Mesodermal cell (in vitro differentiated cells): ENCODE data around the gene MAP2K3. TPM values are rescaled to one million over a fixed set of nuclear protein-coding genes. Genes with fewer than 3 reads are reported as not detected.

Source experiments
- H3K27ac ChIP-seq: 2 replicates; pipeline ENCODE4 v1.7.0; 2013; ENCODE audit warnings: mild to moderate bottlenecking, low read depth, low read length, moderate library complexity; ENCODE audit not compliant: severe bottlenecking
- H3K36me3 ChIP-seq: 2 replicates; pipeline ENCODE4 v1.7.1; 2013; ENCODE audit warnings: mild to moderate bottlenecking, low read length, moderate library complexity; ENCODE audit not compliant: control insufficient read depth, insufficient read depth
- H3K4me1 ChIP-seq: one replicate; pipeline ENCODE4 v1.7.1; 2013; ENCODE audit warnings: mild to moderate bottlenecking, low read length; ENCODE audit not compliant: insufficient read depth, control insufficient read depth, poor library complexity, severe bottlenecking
- H3K4me3 ChIP-seq: 2 replicates; pipeline ENCODE4 v1.7.0; 2013; ENCODE audit warnings: low read length, control low read depth, mild to moderate bottlenecking; ENCODE audit not compliant: insufficient read depth, poor library complexity, severe bottlenecking; ENCODE audit errors: extremely low read depth
- H3K9me3 ChIP-seq: 2 replicates; pipeline ENCODE4 v1.7.1; 2013; ENCODE audit warnings: mild to moderate bottlenecking, low read length, moderate library complexity; ENCODE audit not compliant: control insufficient read depth
- WGBS, 2 experiments: methylation state at CpG; one replicate each; pipeline ENCODE4 v1.1.5; 2013; ENCODE audit warnings: missing lambda C conversion rate in 2 of 2; ENCODE audit not compliant: insufficient coverage in 2 of 2; 5-methylcytosine and 5-hydroxymethylcytosine counted together
- polyA plus RNA-seq, 2 experiments: library from polyadenylated mRNA; stranded (reverse); fragments of 50-300 nt; gene quantifications; one replicate each; pipeline ENCODE4 v1.2.3, GENCODE V29; 2013

The MAP2K3 gene
- polyA plus RNA-seq (2013, experiment 1 of 2): 30.0 TPM
- polyA plus RNA-seq (2013, experiment 2 of 2): 25.6 TPM

GRCh38 chr17:21284319-21285163 lies at the start of gene MAP2K3:
MAP2K3 (plus strand) TSS chr17:21284711; CDS start chr17:21284921, 210 bp downstream.
- 0% methylated on average over 69 to 88 of the region's 88 CpGs for WGBS, 2 experiments
- Histone ChIP-seq H3K27ac (peak within 1 kb of the TSS; percentile 75), H3K4me3 (peak within 1 kb of the TSS; percentile 64), H3K36me3 (peaks cover 8% of the 10 kb centered on the region), H3K9me3 (no peaks in the 10 kb centered on the region), H3K4me1 (peaks cover 47% of the 10 kb centered on the region)

- 67 to 71% methylated on average over 1 of the region's 1 CpG for WGBS, 2 experiments
- no peaks in the 10 kb centered on the region for H3K36me3 ChIP-seq
- no peak overlapping the region for H3K4me3 ChIP-seq
- H3K4me1 ChIP-seq: peaks cover 13% of the 10 kb centered on the region
- no peak overlapping the region for H3K27ac ChIP-seq
- no peaks in the 10 kb centered on the region for H3K9me3 ChIP-seq
These were observed 48.6 kb upstream of the MAP2K3 start for GRCh38 chr17:21235921-21236320.

GRCh38 chr17:21239680-21240368 lies 44.7 kb upstream of the MAP2K3 start:
- Histone ChIP-seq H3K27ac (peak overlapping the region; percentile 36), H3K4me1 (peaks cover 14% of the 10 kb centered on the region), H3K4me3 (no peak overlapping the region), H3K36me3 (no peaks in the 10 kb centered on the region), H3K9me3 (no peaks in the 10 kb centered on the region)
- 66 to 72% methylated on average over 9 to 11 of the region's 12 CpGs for WGBS, 2 experiments

GRCh38 chr17:21240369-21241055 lies 44.0 kb upstream of the MAP2K3 start:
- H3K27ac ChIP-seq: peak overlapping the region; percentile 36
- no peaks in the 10 kb centered on the region for H3K9me3 ChIP-seq
- no peaks in the 10 kb centered on the region for H3K36me3 ChIP-seq
- WGBS, 2 experiments: 67 to 74% methylated on average over 19 to 22 of the region's 25 CpGs
- H3K4me3 ChIP-seq: no peak overlapping the region
- peaks cover 14% of the 10 kb centered on the region for H3K4me1 ChIP-seq

GRCh38 chr17:21241564-21241963 lies 42.9 kb upstream of the MAP2K3 start:
- Histone ChIP-seq H3K27ac (no peak overlapping the region), H3K4me3 (no peak overlapping the region), H3K4me1 (peaks cover 14% of the 10 kb centered on the region), H3K36me3 (no peaks in the 10 kb centered on the region), H3K9me3 (no peaks in the 10 kb centered on the region)
- WGBS, 2 experiments: 92 to 93% methylated on average over 11 of the region's 11 CpGs

- 87 to 89% methylated on average over 7 to 8 of the region's 11 CpGs for WGBS, 2 experiments
These were observed 42.3 kb upstream of the MAP2K3 start for GRCh38 chr17:21242026-21242697.

GRCh38 chr17:21242780-21243515 lies 41.6 kb upstream of the MAP2K3 start:
- Histone ChIP-seq H3K27ac (no peak overlapping the region), H3K4me1 (peaks cover 14% of the 10 kb centered on the region), H3K9me3 (no peaks in the 10 kb centered on the region), H3K36me3 (no peaks in the 10 kb centered on the region), H3K4me3 (no peak overlapping the region)
- WGBS, 2 experiments: 89 to 90% methylated on average over 24 to 26 of the region's 26 CpGs

More at GRCh38 chr17:21242026-21242697, 42.3 kb upstream of the MAP2K3 start:
- Histone ChIP-seq H3K27ac (no peak overlapping the region), H3K4me3 (no peak overlapping the region), H3K36me3 (no peaks in the 10 kb centered on the region), H3K4me1 (peaks cover 14% of the 10 kb centered on the region), H3K9me3 (no peaks in the 10 kb centered on the region)

- no peaks in the 10 kb centered on the region for H3K36me3 ChIP-seq
- H3K27ac ChIP-seq: no peak overlapping the region
- 93 to 95% methylated on average over 18 to 19 of the region's 23 CpGs for WGBS, 2 experiments
- peaks cover 14% of the 10 kb centered on the region for H3K4me1 ChIP-seq
- no peaks in the 10 kb centered on the region for H3K9me3 ChIP-seq
- no peak overlapping the region for H3K4me3 ChIP-seq
These were observed 40.8 kb upstream of the MAP2K3 start for GRCh38 chr17:21243516-21244303.

GRCh38 chr17:21245639-21246084 lies 38.8 kb upstream of the MAP2K3 start:
- H3K27ac ChIP-seq: no peak overlapping the region
- WGBS, 2 experiments: 80 to 81% methylated on average over 8 to 9 of the region's 9 CpGs

More at GRCh38 chr17:21245639-21246084, 38.8 kb upstream of the MAP2K3 start:
- Histone ChIP-seq H3K36me3 (no peaks in the 10 kb centered on the region), H3K4me3 (no peak overlapping the region), H3K9me3 (no peaks in the 10 kb centered on the region), H3K4me1 (peaks cover 4% of the 10 kb centered on the region)
